HCT116 (cell line): ENCODE measurements around the gene GCK. TPM values are rescaled to one million over a fixed set of nuclear protein-coding genes. Genes with fewer than 3 reads are reported as not detected.

Source experiments
- ATAC-seq: fragments of 200-7000 bp; cut with Tn5 transposase; 2 replicates; pipeline ENCODE4 v1.9.1; 2020; ENCODE audit warnings: mild to moderate bottlenecking, moderate library complexity
- BruUV-seq: library from RNA; stranded (reverse); fragments of 400-500 nt; replicated peaks from 2 replicates; lab custom pipeline; 2021; lab: Mats Ljungman, UMichigan
- CTCF ChIA-PET: fragments of 300-600 bp; sonication (Branson Sonifier 250); formaldehyde crosslinking; loops from one replicate; lab custom pipeline; 2021; ENCODE audit warnings: antibody characterized with exemption; lab: Charles Lee
- POLR2A ChIA-PET: fragments of 300-600, 350-600 bp; sonication (Branson Sonifier 250); formaldehyde crosslinking; loops from one replicate; lab custom pipeline; 2021; ENCODE audit warnings: antibody characterized with exemption; lab: Charles Lee
- RAD21 ChIA-PET, 2 experiments: fragments of 300-600 bp; sonication (Branson Sonifier 250); formaldehyde crosslinking; loops; one replicate each; lab custom pipeline; 2023; ENCODE audit warnings: low total read pairs in 2 of 2; ENCODE audit not compliant: uncharacterized antibody in 2 of 2, unreplicated experiment in 2 of 2, low non-redundant PET in 1 of 2; lab: Charles Lee
- DNase-seq: peaks from one replicate; pipeline ENCODE4 v3.0.0-alpha.2; 2010; ENCODE audit warnings: low read depth, low spot score
- H2AFZ ChIP-seq: fragments of 200-600 bp; shearing (Covaris generic), sonication (generic); 2 replicates; pipeline ENCODE4 v1.6.1; 2017; ENCODE audit warnings: low read depth, mixed run types, mixed read lengths, antibody characterized with exemption, low read length; ENCODE audit not compliant: poor library complexity, severe bottlenecking
- H3K27ac ChIP-seq: 2 replicates; pipeline ENCODE4 v1.5.1; 2012; ENCODE audit warnings: low read depth, low read length
- H3K27me3 ChIP-seq: fragments of 200-600 bp; sonication (generic); 2 replicates; pipeline ENCODE4 v1.6.1; 2016; ENCODE audit warnings: mixed run types, low read length, mixed read lengths; ENCODE audit not compliant: insufficient read depth
- H3K36me3 ChIP-seq, 2 experiments: fragments of 200-500 bp in 1 of 2; fragments of 200-600 bp in 1 of 2; sonication (Bioruptor generic) in 1 of 2; sonication (generic) in 1 of 2; 2 replicates each; pipeline versions ENCODE4 v1.5.1 to v1.6.1; 2014 to 2016; ENCODE audit warnings: low read length in 2 of 2, inconsistent platforms in 1 of 2, mixed read lengths in 1 of 2, mixed run types in 1 of 2; ENCODE audit not compliant: insufficient read depth in 2 of 2, control insufficient read depth in 1 of 2
- H3K4me1 ChIP-seq, 2 experiments: fragments of 200-600 bp in 1 of 2; sonication (generic) in 1 of 2; 2 replicates each; pipeline versions ENCODE4 v1.5.1 to v1.6.1; 2012 to 2017; ENCODE audit warnings: low read length in 2 of 2, inconsistent platforms in 1 of 2, mild to moderate bottlenecking in 1 of 2, mixed read lengths in 1 of 2, mixed run types in 1 of 2, moderate library complexity in 1 of 2; ENCODE audit not compliant: insufficient read depth in 2 of 2, control insufficient read depth in 1 of 2
- H3K4me2 ChIP-seq: fragments of 200-600 bp; sonication (generic); 2 replicates; pipeline ENCODE4 v1.6.1; 2017; ENCODE audit warnings: mixed run types, low read length, mixed read lengths
- H3K4me3 ChIP-seq, 2 experiments: fragments of 200-600 bp in 1 of 2; sonication (generic) in 1 of 2; replicated peaks in 1 of 2; 2 replicates each; pipeline ENCODE4 v1.5.1; 2011 to 2016; ENCODE audit warnings: low read length in 2 of 2, control low read depth in 1 of 2, low read depth in 1 of 2, mild to moderate bottlenecking in 1 of 2, mixed read lengths in 1 of 2, mixed run types in 1 of 2
- H3K79me2 ChIP-seq: fragments of 200-600 bp; sonication (generic); 2 replicates; pipeline ENCODE4 v1.6.1; 2017; ENCODE audit warnings: mild to moderate bottlenecking, mixed run types, low read length, moderate library complexity, mixed read lengths; ENCODE audit not compliant: insufficient read depth
- H3K9ac ChIP-seq: fragments of 200-600 bp; sonication (generic); 2 replicates; pipeline ENCODE4 v1.6.1; 2016; ENCODE audit warnings: low read length, mixed read lengths
- H3K9me2 ChIP-seq: fragments of 200-600 bp; sonication (generic), shearing (Covaris generic); 2 replicates; pipeline ENCODE4 v1.6.1; 2017; ENCODE audit warnings: mixed run types, mild to moderate bottlenecking, moderate library complexity; ENCODE audit not compliant: insufficient read depth
- H3K9me3 ChIP-seq, 2 experiments: fragments of 200-500 bp in 1 of 2; fragments of 200-600 bp in 1 of 2; sonication (Bioruptor generic) in 1 of 2; sonication (generic) in 1 of 2; 2 replicates each; pipeline ENCODE4 v1.6.1; 2014 to 2017; ENCODE audit warnings: low read length in 2 of 2, mixed read lengths in 2 of 2, inconsistent platforms in 1 of 2, low read depth in 1 of 2, mild to moderate bottlenecking in 1 of 2, mixed run types in 1 of 2, moderate library complexity in 1 of 2; ENCODE audit not compliant: control insufficient read depth in 1 of 2, insufficient read depth in 1 of 2
- H4K20me1 ChIP-seq: fragments of 200-600 bp; sonication (generic), shearing (Covaris generic); 2 replicates; pipeline ENCODE4 v1.6.1; 2017; ENCODE audit warnings: mixed run types, mild to moderate bottlenecking, moderate library complexity; ENCODE audit not compliant: insufficient read depth
- EZH2 ChIP-seq: fragments of 200-600 bp; sonication (generic); IDR thresholded peaks from 2 replicates; pipeline ENCODE4 v1.6.1; 2017; ENCODE audit warnings: antibody characterized with exemption, mixed run types
- EZH2phosphoT487 ChIP-seq: fragments of 200-600 bp; IDR thresholded peaks from 2 replicates; pipeline ENCODE4 v1.6.1; 2018; ENCODE audit warnings: antibody characterized with exemption, borderline replicate concordance
- FOSL1 ChIP-seq: IDR thresholded peaks from 2 replicates; pipeline ENCODE4 v1.6.1; 2012; ENCODE audit warnings: low read depth
- JUND ChIP-seq: IDR thresholded peaks from 2 replicates; pipeline ENCODE4 v1.6.1; 2012
- POLR2A ChIP-seq: IDR thresholded peaks from 2 replicates; pipeline ENCODE4 v1.7.0; 2011; ENCODE audit warnings: borderline replicate concordance; ENCODE audit not compliant: insufficient read depth, insufficient read length; ENCODE audit errors: extremely low read depth
- POLR2AphosphoS5 ChIP-seq: IDR thresholded peaks from 2 replicates; pipeline ENCODE4 v1.6.1; 2011; ENCODE audit warnings: mild to moderate bottlenecking, low read depth, low read length, moderate library complexity
- RAD21 ChIP-seq: IDR thresholded peaks from 2 replicates; pipeline ENCODE4 v1.6.1; 2012; ENCODE audit warnings: low read depth, mild to moderate bottlenecking
- SIN3A ChIP-seq: IDR thresholded peaks from 2 replicates; pipeline ENCODE4 v1.6.1; 2012; ENCODE audit warnings: low read depth
- TCF7L2 ChIP-seq: IDR thresholded peaks from 2 replicates; pipeline ENCODE4 v1.7.0; 2011; ENCODE audit warnings: borderline replicate concordance, inconsistent platforms; ENCODE audit not compliant: insufficient read depth, insufficient read length; ENCODE audit errors: extremely low read depth
- YY1 ChIP-seq: IDR thresholded peaks from 2 replicates; pipeline ENCODE4 v1.6.1; 2011; ENCODE audit warnings: low read length, low read depth, moderate library complexity, mild to moderate bottlenecking; ENCODE audit not compliant: insufficient replicate concordance; ENCODE audit errors: extremely low read depth
- ZFX ChIP-seq: fragments of 450-650 bp; IDR thresholded peaks from 2 replicates; pipeline ENCODE4 v1.6.1; 2017
- ZNF274 ChIP-seq: fragments of 200-500 bp; sonication (Bioruptor generic); IDR thresholded peaks from 2 replicates; pipeline ENCODE4 v1.6.1; 2014; ENCODE audit warnings: mild to moderate bottlenecking, low read depth, low read length, inconsistent platforms
- intact Hi-C: fragments of 100-400 bp; cut with micrococcal nuclease; formaldehyde crosslinking; loops from 2 replicates; pipeline ENCODE4 v1.10.0; 2022
- total RNA-seq: library from RNA; stranded (reverse); gene quantifications from one replicate; pipeline ENCODE4 v1.2.1, GENCODE V29; 2021; ENCODE audit not compliant: unreplicated experiment
- TF ChIP-seq, protein P1 (sequence below): IDR thresholded peaks from 2 replicates; pipeline ENCODE4 v1.6.1; 2011; ENCODE audit warnings: mild to moderate bottlenecking, low read length, moderate library complexity; ENCODE audit not compliant: insufficient replicate concordance; ENCODE audit errors: extremely low read depth
- TF ChIP-seq, protein P2 (sequence below): IDR thresholded peaks from 2 replicates; pipeline ENCODE4 v1.6.1; 2012
- TF ChIP-seq, protein P3 (sequence below): IDR thresholded peaks from 2 replicates; pipeline ENCODE4 v1.6.1; 2012

The GCK gene
- total RNA-seq, 1 experiment from 2014 or later: 0.34 TPM

DNA sequence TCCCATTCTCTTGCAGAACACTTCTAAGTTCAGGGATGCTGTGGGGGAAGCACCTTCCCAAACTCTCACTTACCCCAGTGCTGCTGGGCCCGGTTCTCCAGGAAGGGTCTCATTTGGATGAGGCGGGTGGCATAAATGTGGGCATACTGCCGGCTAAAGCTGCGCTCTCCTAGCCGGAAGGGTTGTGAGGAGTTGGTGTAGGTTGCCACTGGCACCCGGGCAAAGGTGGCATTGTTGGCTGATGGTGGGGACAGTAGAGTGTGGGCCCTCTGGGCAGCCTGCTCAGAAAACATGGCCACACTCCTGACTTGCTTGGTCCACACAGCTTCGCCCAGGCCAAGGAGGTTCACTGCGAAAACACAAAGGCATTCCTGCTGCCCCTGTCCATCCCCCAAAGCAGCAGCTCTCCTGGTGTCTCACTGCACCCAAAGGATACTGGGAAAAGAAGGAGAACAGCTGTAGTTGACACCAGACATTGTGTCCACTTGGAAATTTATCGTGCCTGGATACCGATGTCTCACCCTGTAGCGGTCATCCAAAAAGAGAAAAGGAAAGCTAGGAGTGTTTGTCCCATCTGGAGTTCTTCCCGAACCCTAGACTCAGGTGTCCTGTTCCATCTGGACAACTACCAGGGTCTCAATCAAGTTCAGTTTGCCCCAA is 67.3 kb downstream of the GCK start:
- no TSS peak for BruUV-seq
- Histone ChIP-seq H3K9ac (peak overlapping the region; percentile 91), H3K79me2 (peaks cover 47% of the 10 kb centered on the region), H3K27ac (no peak overlapping the region), H3K4me1 (peaks cover 3 to 19% of the 10 kb centered on the region in 2 experiments; a peak in 2 of 4 replicates), H2AFZ (no peak overlapping the region), H3K27me3 (no peaks in the 10 kb centered on the region), H3K36me3 (peaks cover 20 to 32% of the 10 kb centered on the region in 2 experiments), H3K4me3 (peak overlapping the region; percentile 69 to 92; a peak in 3 of 4 replicates), H3K4me2 (peak overlapping the region; percentile 87), H4K20me1 (no peaks in the 10 kb centered on the region), H3K9me3 (no peaks in the 10 kb centered on the region), H3K9me2 (no peaks in the 10 kb centered on the region)
- ChIA-PET RAD21 (no interaction called here), POLR2A (no interaction called here), CTCF (no interaction called here)
- intact Hi-C loops: loop anchor here (5.0 kb wide), 1 partner anchor 40 kb away; the partner anchor contains the start of gene POLM
- TF ChIP-seq, protein P1, sequence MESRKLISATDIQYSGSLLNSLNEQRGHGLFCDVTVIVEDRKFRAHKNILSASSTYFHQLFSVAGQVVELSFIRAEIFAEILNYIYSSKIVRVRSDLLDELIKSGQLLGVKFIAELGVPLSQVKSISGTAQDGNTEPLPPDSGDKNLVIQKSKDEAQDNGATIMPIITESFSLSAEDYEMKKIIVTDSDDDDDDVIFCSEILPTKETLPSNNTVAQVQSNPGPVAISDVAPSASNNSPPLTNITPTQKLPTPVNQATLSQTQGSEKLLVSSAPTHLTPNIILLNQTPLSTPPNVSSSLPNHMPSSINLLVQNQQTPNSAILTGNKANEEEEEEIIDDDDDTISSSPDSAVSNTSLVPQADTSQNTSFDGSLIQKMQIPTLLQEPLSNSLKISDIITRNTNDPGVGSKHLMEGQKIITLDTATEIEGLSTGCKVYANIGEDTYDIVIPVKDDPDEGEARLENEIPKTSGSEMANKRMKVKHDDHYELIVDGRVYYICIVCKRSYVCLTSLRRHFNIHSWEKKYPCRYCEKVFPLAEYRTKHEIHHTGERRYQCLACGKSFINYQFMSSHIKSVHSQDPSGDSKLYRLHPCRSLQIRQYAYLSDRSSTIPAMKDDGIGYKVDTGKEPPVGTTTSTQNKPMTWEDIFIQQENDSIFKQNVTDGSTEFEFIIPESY: no peak
- TF ChIP-seq EZH2phosphoT487: no peak
- TF ChIP-seq ZNF274: no peak
- no peak for TF ChIP-seq EZH2
- TF ChIP-seq FOSL1: no peak
- TF ChIP-seq RAD21: no peak
- no peak for TF ChIP-seq TCF7L2
- TF ChIP-seq YY1: no peak
- TF ChIP-seq, protein P2, sequence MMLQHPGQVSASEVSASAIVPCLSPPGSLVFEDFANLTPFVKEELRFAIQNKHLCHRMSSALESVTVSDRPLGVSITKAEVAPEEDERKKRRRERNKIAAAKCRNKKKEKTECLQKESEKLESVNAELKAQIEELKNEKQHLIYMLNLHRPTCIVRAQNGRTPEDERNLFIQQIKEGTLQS: no peak
- TF ChIP-seq POLR2AphosphoS5: no peak
- TF ChIP-seq POLR2A: no peak
- no peak for TF ChIP-seq ZFX
- TF ChIP-seq JUND: no peak
- TF ChIP-seq, protein P3, sequence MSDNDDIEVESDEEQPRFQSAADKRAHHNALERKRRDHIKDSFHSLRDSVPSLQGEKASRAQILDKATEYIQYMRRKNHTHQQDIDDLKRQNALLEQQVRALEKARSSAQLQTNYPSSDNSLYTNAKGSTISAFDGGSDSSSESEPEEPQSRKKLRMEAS: no peak
- no peak for TF ChIP-seq SIN3A
- DNase-seq: no peak
- no peak for ATAC-seq
